NK-92 treated with Interleukin-12 subunit alpha and Interleukin-12 subunit beta, amount 100 ng/mL, for 24 hours (cell line): Measurements from ENCODE around the gene OR2S2.
"Not testable (repeated sequence)": the region's sequence is repeated elsewhere in the genome, so short reads cannot be mapped to it uniquely, and the experiment has no call there.

Source experiments
- DNase-seq: peaks from one replicate; lab custom pipeline; 2025; lab: John Stamatoyannopoulos, UW

Gene OR2S2, protein sequence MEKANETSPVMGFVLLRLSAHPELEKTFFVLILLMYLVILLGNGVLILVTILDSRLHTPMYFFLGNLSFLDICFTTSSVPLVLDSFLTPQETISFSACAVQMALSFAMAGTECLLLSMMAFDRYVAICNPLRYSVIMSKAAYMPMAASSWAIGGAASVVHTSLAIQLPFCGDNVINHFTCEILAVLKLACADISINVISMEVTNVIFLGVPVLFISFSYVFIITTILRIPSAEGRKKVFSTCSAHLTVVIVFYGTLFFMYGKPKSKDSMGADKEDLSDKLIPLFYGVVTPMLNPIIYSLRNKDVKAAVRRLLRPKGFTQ

DNA sequence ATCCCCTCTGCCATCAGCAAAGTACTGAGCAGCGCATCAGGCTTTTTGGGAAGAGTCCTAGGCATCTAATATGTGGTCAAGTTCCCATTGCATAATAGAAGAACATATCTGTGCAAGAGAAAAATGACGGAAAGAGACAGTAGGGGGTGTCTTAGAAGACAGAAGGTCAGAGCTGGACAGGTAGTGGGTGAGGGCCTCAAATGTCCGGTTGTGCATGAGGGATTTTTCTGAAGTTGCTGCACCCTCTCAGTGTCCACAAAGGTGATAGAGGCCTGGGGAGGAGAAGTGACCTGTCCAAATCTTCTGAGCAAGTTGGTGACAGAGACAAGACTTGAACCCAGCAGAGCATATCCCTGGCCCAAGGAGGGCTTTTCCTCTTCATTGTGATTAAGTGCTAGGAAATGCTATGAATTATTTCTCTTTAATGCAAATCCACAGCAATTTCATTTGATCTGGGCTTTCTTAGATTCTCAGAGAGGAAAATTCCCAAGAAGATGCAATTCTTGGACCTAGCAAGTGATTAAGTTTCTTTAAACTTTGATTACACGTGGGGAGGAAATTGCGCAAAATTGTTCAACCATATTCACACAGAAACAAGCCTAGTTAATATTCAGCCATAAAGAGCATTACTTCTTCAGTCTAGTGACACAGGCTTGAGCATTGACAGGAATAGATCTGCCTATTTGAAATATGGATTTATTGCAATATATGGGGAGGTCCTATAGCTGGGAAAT is at the start of gene OR2S2:
Gene OR2S2 (minus strand): TSS at position 51 of the 734 bp plus-strand sequence. CDS start 56 bp downstream, outside the sequence.
- DNase-seq: no peak

DNA sequence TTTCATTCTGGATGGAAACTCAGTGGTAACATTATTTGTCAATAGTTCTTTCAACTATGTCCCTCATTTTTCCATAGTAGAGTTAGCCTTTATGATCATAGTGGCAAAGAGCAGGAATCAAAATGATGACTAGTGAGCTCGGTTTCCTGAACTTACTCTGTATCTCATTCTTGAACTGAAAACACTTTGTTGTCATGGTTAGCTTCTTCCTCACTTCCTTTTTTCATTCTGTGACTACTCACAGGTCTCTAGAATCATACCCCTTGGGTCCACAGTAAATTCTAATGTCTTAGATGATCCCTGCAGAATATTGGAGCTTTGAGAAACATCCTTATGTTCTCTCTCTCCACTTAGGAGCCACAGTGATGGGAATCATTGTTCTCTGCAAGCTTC is 49.4 kb upstream of the OR2S2 start:
- DNase-seq: no peak

DNA sequence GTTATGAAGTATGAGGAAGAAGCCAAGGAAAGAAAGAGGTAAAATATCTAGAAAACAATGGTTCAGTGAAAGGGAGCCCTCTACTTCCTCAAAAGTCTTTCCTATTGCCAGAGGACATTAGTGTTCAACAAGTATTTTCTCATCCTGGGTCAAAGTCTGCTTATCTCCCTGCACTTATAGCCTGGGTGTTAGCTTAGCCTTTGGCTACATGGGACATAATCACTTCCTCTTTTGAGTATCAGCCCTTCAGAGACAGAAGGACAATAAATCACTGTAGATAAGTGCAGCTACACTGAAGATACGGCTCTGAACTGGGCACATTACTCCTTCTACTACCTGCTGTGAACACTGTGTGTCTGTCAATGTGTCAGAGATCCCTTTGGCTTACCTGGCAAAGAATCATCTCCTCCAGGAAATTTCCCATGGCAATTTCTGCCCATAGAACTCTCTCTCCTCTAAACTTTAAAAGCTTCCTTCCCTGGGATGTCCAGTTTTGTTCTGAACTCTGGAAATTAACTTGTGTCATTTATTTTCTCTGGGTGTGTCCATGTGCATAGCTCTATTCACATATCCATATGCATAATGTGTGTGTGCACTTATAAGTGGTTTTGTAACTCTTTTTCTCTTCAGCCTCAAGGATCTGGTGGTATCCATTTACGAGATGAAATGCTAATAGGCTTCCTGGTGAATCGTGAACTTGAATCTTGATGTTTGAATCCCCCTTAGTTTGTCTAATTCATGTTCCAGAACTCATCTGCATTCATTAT is 48.8 kb upstream of the OR2S2 start:
- no peak for DNase-seq

DNA sequence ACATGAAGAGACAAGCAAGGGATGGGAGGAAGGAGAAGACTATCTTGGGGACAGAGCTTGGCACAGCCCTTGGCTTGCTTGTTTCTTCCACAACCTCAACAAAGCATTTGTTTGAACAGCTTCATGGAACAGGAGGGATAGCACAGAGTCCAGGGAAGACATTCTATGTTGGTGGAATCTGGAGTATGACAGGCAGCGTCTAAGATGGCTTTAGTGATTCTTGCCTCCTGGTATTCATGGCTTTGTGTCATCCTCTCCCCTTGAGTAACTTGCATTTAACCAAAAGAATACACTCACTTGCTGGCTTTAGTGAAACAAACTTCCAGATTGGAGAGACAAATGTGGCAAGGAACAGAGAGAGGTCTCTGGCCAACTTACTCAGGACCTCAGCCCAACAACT is 47.9 kb upstream of the OR2S2 start:
- no peak for DNase-seq

DNA sequence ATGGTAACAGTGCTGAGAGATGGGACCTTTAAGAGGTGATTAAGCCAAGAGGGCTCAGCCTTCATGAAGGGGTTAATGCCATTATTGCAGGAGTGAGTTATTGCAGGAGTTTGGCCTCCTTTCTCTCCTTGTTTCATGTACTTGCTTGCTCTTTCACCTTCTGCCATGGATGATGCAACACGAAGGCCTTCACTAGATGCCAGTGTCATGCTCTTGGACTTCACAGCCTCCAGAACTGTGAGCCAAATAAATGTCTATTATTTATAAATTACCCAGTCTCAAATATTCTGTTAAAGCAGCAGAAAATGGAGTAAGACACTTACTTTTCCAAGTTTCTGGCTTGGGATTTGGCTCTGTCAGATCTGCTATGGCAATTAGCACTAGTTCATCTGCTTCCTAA is 40.4 kb upstream of the OR2S2 start:
- DNase-seq: no peak

DNA sequence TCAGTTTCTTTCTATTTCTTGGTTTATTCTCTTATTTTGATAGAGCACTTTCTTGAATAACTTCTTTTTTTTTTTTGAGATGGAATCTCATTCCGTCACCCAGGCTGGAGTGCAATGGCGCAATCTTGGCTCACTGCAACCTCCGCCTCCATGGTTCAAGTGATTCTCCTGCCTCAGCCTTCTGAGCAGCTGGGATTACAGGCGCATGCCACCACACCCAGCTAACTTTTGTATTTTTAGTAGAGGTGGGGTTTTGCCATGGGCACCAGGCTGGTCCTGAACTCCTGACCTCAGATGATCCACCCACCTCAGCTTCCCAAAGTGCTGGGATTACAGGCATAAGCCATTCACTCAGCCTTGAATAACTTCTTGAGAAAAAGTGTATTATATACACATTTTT is 39.1 kb upstream of the OR2S2 start:
- DNase-seq: not testable (repeated sequence)

DNA sequence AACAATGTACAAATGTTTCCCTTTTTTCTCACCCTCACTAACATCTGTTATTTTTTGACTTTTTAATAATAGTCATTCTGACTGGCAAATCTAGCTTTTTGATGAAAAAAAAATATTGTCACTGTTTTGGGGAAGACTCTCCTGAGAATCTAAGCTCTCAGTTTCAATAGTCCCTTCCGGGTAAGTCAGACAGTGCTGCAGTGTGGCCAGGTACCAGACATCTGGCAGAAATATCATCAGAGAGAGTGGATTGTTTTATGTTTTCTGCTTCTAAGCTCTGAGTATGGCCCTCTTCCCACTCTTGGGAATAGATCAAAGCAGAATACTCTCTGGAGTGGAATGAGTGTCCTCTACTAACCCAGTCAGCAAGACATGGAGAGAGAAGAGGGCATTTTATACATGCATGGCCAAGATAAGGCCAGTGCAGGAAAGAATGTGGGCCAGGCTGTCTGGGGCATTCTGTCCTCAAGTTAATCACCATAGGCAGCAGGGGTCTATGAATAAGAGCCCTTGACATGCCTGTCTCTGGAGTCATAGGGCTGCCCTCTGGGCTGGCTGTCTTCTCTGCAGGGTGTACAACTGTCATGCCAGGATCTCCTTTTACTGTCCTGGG is 38.5 kb upstream of the OR2S2 start:
- DNase-seq: no peak

DNA sequence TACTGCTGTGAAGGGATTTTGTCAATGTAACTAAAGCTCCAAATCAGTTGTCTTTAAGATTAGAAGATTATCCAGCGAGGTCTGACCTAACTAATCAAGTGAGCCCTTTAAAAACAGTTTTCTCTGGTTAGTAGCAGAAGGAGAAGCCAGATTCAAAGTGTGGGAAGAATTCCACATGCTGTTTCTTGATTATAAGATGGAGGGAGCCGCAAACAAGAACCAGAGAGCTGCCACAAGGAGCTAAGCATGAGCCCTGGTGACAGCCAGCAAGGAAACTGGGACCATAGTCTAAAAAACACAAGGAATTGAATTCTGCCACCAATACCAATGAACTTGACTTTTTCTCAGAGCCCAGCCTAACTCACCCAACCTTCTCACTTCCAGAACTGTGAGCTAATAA is 37.0 kb upstream of the OR2S2 start:
- DNase-seq: no peak

DNA sequence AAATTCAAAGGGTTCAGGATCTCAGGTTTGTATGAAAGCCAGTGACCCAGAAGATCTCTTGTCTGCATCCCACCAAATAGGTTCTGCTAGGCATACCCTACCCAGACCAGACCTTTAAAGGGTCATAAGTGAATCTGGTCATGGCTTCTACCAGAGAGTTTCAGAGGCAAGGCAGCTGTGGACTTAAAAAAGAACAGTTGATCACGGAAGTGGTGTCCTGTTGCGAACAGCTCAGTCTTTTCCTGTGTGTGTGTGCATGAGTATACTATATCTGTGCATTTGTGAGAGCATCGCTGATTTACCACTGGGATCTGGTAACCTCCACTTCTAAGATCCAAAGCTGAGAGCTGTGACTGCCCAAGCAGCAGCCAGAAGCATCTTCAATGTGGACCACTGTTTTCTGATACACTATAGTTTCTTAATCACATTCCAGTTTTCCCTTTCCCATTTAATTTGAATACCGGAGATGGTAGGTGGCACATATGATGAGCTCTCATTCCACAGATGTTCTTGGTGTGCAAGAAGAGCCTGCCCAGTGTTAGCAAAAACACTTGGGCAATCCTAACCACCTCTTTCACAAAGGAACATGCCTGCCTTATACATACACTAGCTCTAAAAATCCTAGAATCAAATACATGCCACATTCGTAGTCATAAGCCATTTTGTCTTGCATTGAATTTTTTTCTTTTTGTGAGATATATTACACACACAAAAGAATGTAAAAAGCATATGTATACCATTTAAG is 36.2 kb upstream of the OR2S2 start:
- DNase-seq: no peak

DNA sequence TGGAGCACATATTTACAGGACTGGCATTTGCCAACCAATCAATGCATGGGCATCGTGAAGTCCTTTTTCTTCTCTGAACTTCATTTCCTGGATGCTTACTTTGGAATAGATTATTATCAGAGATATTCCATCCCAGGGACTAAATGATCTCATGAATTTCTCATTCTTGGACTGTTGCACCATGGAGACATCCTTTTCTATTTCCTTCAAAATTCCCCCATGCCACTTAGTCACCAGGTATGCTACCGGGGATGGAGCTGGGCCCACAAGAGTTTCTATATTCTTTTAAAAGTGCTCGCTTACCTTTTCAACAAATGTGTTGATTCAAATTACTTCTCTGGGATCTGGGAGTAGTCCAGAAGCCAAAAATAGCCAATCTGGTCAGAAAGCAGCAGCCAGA is 35.2 kb upstream of the OR2S2 start:
- not testable (repeated sequence) for DNase-seq

DNA sequence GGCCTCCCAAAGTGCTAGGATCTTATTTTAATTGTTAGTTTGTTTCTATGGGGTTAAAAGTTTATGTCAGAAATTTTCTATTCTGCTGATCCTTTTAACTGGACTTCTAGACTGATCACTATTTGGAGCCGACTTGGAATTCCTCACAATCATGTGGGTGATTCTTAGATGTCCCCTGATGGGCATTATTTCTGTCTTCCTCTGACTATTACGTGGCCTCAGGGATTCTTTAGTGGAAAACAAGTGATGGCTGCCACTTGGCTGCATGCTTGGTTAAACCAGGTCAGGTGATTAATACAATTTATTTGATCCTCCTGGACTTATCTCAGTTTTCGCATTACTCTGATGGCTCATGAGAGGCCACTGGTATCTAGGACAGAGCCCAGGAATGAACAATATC is 32.2 kb upstream of the OR2S2 start:
- DNase-seq: no peak

DNA sequence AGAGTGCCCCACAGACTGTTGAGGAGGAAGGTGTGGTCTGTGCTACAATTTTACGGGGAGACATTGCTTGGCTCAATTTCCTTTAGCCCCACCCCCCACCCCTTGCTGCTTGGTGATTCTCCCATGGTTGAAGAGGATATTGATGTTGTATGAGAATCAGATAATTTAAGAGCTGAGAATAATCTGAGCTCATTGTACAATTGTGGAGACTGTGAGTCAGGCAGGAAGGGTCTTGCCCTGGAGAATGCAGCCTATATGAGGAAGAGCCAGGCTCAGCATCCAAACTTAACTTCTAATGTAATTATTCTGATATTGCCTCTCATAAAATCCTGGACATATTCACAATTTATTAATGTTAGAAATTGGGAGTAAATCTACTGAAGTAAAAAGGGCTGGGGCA is 26.1 kb upstream of the OR2S2 start:
- DNase-seq: no peak

DNA sequence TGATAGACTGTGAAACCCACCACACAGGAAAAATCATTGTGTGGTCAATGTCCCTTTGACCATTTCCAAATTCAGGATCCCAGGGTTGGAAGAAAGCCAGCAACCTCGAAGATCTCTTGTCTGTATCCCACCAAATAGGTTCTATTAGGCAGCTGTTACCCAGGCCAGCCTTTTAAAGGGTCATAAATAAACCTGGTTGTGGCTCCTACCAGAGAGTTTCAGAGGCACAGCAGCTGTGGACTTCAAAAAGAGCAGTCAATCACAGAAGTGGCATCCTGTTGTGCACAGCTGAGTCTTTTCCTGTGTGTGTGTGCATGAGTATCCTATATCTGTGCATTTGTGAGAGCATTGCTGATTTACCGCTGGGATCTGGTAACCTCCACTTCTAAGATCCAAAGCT is 23.7 kb upstream of the OR2S2 start:
- DNase-seq: no peak

DNA sequence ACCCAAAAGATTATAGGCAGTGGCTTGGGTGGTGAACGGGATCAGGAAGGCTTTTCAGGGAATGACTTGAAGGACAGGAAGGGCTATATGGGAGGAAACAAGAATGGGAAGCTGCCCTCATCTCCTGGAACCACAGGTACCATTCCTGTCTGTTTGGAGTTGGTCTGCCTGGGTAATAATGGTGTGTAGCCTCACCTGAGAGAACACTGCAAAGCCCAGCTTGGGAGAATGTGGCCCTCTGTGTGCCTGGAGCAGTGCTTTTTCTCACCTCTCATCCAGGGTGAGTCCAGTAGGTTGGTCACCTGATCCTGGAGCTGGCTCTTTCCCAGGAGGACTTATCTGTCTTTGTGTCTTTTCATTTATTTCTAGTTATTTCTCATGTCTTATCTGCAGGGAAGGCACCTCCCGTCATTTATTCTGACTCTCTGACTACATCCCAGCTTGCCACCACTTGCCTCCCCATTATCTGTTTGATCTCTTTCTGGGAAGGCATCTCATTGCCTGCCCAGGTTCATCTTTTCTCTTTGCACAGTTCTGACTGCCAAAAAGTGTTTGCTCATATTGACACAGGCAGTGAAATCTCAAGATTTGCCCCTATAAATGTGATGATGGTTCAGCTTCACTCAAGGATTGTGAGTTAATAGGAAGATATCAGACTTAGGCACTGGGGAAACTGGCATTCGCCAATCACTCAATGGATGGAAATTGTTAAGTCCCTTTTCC is 22.5 kb upstream of the OR2S2 start:
- DNase-seq: no peak

DNA sequence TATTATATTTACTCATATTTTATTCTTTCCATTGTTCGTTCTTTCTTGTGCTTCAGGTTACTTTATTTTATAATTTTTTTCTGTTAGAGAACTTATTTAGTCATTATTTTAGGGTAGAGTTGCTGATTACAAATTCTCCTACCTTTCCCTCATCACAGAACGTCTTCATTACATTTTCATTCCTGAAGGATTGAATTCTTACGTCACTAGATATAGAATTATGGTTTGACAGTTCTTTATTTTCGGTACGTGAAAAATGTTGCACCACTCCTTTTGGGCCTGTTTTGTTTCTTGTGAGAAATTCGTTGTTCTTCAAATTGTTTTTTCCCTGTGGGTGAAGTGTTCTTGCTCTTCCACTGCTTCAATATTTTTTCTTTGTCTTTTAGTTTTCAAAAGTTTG is 20.8 kb upstream of the OR2S2 start:
- DNase-seq: no peak

DNA sequence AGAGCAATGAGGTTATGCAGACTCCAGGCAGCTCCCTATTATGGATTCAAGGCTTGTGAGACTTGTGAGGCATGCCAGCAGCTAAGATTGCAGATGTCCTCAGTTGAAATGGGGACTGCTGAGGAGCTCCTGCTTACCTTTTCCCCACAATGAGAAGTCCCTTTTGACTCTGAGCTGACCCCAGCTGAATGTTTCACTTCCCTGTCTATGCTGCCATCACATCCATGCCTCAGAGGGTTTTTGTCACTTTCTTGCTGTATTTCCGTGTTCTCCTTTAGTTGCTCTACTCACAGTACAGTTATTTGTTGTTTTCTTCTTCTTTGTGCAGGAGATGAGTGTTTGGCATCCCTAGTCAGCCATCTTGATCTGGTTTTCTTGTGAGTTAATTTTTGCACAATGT is 18.8 kb upstream of the OR2S2 start:
- DNase-seq: no peak

DNA sequence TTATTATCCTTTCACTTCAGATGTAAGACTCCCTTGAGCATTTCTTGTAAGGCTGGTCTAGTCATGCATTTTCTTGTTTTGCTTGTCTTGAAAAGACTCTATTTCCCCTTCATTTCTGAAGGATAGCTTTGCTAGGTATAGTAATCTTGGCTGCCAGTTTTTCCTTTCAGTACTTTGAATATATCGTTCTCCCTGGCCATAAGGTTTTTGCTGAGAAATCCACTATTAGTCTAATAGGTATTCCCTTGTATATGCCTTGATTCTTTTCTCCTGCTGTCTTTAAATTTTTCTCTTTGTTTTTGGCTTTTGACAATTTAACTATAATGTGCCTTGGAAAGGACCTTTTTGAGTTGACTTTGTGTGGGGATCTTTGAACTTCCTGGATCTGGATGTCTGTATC is 16.8 kb upstream of the OR2S2 start:
- DNase-seq: no peak

DNA sequence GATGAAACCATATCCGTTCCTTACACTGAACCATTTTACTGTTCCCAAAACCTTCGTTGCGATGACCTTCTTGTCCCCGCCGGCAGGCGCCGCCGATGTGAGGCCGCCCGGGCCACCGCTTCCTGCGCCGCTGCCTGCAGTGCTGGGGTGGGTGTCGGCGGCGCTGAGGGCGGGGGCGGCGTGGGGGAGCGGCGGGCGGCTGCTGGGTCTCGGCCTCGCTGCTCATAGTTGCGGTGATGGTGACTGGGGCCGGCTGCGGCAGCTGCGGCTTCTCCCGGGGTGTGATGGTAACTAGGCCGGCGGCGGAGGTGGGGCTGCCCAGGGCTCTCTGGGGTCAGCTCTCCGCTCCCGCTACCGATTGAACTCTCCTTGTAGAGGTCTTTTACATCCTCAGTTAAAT is 14.1 kb upstream of the OR2S2 start:
- DNase-seq: no peak

DNA sequence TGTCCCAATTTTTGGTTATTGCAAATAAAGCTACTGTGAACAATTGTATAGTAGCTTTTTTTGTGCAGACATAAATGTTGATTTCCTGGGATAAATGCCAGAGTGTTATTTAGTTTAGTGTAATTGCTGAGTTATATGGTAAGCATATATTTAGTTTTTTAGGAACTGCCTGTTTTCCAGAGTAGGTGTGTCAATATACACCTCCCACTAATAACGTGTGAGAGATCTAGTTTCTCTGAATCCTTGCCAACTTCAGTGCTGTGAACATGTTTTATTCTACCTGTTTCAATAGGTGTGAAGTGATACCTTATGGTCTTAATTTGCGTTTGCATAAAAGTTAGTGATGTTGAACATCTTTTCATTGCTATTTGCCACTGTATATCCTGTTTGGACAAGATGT is 9.1 kb upstream of the OR2S2 start:
- no peak for DNase-seq

DNA sequence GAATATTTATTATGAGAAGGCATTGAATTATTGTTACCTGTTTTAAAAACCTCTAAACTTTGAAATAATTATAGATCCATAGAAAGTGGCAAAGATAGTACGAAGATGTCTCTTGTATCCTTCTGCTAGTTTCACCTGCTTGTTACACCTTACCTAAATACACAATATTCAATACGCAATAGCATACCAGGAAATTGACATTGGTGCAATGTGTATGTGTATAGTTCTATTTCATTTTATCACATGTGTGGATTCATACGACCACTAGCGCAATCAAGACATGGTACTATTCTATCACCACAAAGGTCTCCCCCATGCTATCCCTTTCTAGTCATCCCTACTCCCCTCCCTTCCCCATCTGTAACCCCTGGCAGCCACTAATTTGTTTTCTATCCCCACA is 8.5 kb upstream of the OR2S2 start:
- no peak for DNase-seq

DNA sequence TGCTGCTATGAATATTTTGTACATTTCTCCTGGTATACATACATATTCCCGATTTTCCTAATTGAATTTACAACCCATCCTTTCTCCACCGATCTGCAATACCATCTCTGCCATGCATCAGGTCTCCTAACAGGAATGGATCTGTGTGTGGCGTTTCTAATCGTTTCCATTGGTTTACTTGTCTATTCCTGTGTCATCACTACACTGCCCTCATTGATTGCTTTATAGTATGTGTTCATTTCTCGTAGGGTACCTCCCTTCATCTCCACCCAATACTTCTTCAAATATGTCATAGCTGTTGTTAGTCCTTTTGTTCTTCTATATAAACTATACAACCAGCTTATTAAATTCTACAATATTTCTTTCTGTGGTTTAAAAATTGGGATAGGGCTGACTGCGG is 7.1 kb upstream of the OR2S2 start:
- DNase-seq: no peak
